Breast epithelium (tissue), 4 donors: ENCODE measurements around the gene NEDD9. TPM values are rescaled to one million over a fixed set of nuclear protein-coding genes. Genes with fewer than 3 reads are reported as not detected.

ENCODE experiments used
- DNase-seq, 2 donors: peaks; one replicate each; pipeline ENCODE4 v3.0.0-alpha.2; 2019; ENCODE audit warnings: low spot score in 2 of 2
- H3K27ac ChIP-seq, 2 donors: fragments of 200-600 bp; sonication (generic) in 1 of 2; one replicate each; pipeline ENCODE4 v1.5.1; 2016 to 2019; ENCODE audit warnings: mild to moderate bottlenecking in 1 of 2
- H3K27me3 ChIP-seq, 2 donors: fragments of 200-600 bp; sonication (generic) in 1 of 2; one replicate each; pipeline versions ENCODE4 v1.5.1 to v1.6.0; 2017 to 2019; ENCODE audit warnings: control low read depth in 1 of 2, mild to moderate bottlenecking in 1 of 2
- H3K36me3 ChIP-seq: fragments of 200-600 bp; one replicate; pipeline ENCODE4 v1.5.1; 2019
- H3K4me1 ChIP-seq, 2 donors: fragments of 200-600 bp; sonication (generic); one replicate each; pipeline ENCODE4 v1.5.1; 2016 to 2019; ENCODE audit warnings: control low read depth in 1 of 2
- H3K4me3 ChIP-seq, 3 donors: fragments of 200-600 bp; sonication (generic); 1 replicate in 2 of 3; 2 replicates in 1 of 3; pipeline ENCODE4 v1.5.1; 2016 to 2019; ENCODE audit warnings: mild to moderate bottlenecking in 3 of 3, moderate library complexity in 2 of 3
- H3K9me3 ChIP-seq, 2 donors: fragments of 200-600 bp; sonication (generic) in 1 of 2; one replicate each; pipeline ENCODE4 v1.5.1; 2016 to 2019; ENCODE audit warnings: control low read depth in 1 of 2
- CTCF ChIP-seq, 3 donors: fragments of 450-650 bp; IDR thresholded peaks; one replicate each; pipeline ENCODE4 v1.5.1; 2016 to 2017; ENCODE audit warnings: antibody characterized with exemption in 3 of 3, mild to moderate bottlenecking in 3 of 3, moderate library complexity in 3 of 3
- POLR2A ChIP-seq: fragments of 450-650 bp; IDR thresholded peaks from one replicate; pipeline ENCODE4 v1.6.1; 2016; ENCODE audit warnings: antibody characterized with exemption, mild to moderate bottlenecking, moderate library complexity
- POLR2AphosphoS5 ChIP-seq, 3 donors: sonication (generic); formaldehyde crosslinking; IDR thresholded peaks; one replicate each; pipeline ENCODE4 v1.6.1; 2017; ENCODE audit warnings: antibody characterized with exemption in 3 of 3
- intact Hi-C: fragments of 100-400 bp; cut with DNase I; formaldehyde crosslinking; loops from one replicate; pipeline ENCODE4 v1.15.1; 2023; ENCODE audit warnings: low total_unique reads
- total RNA-seq, 3 donors: library from RNA; depleted of rRNA; stranded (reverse); fragments of >200 nt; gene quantifications; one replicate each; pipeline ENCODE4 v1.1.0, GENCODE V29; 2016

Gene NEDD9
- total RNA-seq, 3 donors from 2014 or later: 41.4 to 108 (median 79.2) TPM

GRCh38 chr6:11223286-11223864, 9.1 kb downstream of the NEDD9 start:
- TF ChIP-seq CTCF (IDR thresholded peaks at IDR 0.05) (no peak), POLR2AphosphoS5 (IDR thresholded peaks at IDR 0.05) (peak in 1 of 3 donors; percentile 19)
- intact Hi-C loops: no loop called here
- Histone ChIP-seq H3K9me3 (no peaks in the 10 kb centered on the region), H3K27ac (peak overlapping the region; percentile 78 to 83), H3K36me3 (no peaks in the 10 kb centered on the region), H3K4me3 (peak overlapping the region in 1 of 3 donors; percentile 34), H3K27me3 (no peaks in the 10 kb centered on the region), H3K4me1 (peaks cover 0 to 18% of the 10 kb centered on the region in 2 donors)
- peak in 1 of 2 donors; percentile 67 for DNase-seq

- no peaks in the 10 kb centered on the region for H3K9me3 ChIP-seq
- intact Hi-C loops: no loop called here
- peaks cover 0 to 25% of the 10 kb centered on the region in 2 donors for H3K4me1 ChIP-seq
- TF ChIP-seq POLR2AphosphoS5 (IDR thresholded peaks at IDR 0.05) (peak in 1 of 3 donors; percentile 13), CTCF (IDR thresholded peaks at IDR 0.05) (no peak)
- no peak for DNase-seq
- peak overlapping the region; percentile 78 to 83 for H3K27ac ChIP-seq
- no peaks in the 10 kb centered on the region for H3K36me3 ChIP-seq
- no peaks in the 10 kb centered on the region for H3K27me3 ChIP-seq
- peak overlapping the region in 1 of 3 donors; percentile 33 for H3K4me3 ChIP-seq
Observed at GRCh38 chr6:11222385-11223277, 9.8 kb downstream of the NEDD9 start.

- no peaks in the 10 kb centered on the region for H3K9me3 ChIP-seq
- no peaks in the 10 kb centered on the region for H3K27me3 ChIP-seq
- H3K4me1 ChIP-seq: peaks cover 0 to 31% of the 10 kb centered on the region in 2 donors
- peak overlapping the region in 1 of 3 donors; percentile 33 for H3K4me3 ChIP-seq
- peak overlapping the region; percentile 78 to 84 for H3K27ac ChIP-seq
- intact Hi-C loops: no loop called here
- H3K36me3 ChIP-seq: no peaks in the 10 kb centered on the region
- DNase-seq: no peak
- TF ChIP-seq POLR2A (no peak), POLR2AphosphoS5 (IDR thresholded peaks at IDR 0.05) (no peak), CTCF (IDR thresholded peaks at IDR 0.05) (no peak)
Observed at GRCh38 chr6:11221623-11222384, 10.7 kb downstream of the NEDD9 start.

GRCh38 chr6:11219400-11219834, 13.1 kb downstream of the NEDD9 start:
- peak overlapping the region in 1 of 3 donors; percentile 3 for H3K4me3 ChIP-seq
- no peaks in the 10 kb centered on the region for H3K36me3 ChIP-seq
- TF ChIP-seq POLR2AphosphoS5 (IDR thresholded peaks at IDR 0.05): no peak
- TF ChIP-seq POLR2A: no peak
- TF ChIP-seq CTCF (IDR thresholded peaks at IDR 0.05): no peak
- peaks cover 0 to 35% of the 10 kb centered on the region in 2 donors for H3K4me1 ChIP-seq
- H3K27me3 ChIP-seq: no peaks in the 10 kb centered on the region
- no peak for DNase-seq
- H3K27ac ChIP-seq: peak overlapping the region; percentile 84 to 87
- H3K9me3 ChIP-seq: no peaks in the 10 kb centered on the region
- intact Hi-C loops: no loop called here
